Pulmonary artery endothelial cell (primary cell): Measurements from ENCODE around the gene POLR1E. TPM values are rescaled to one million over a fixed set of nuclear protein-coding genes. Genes with fewer than 3 reads are reported as not detected.
"Not testable (repeated sequence)": the region's sequence is repeated elsewhere in the genome, so short reads cannot be mapped to it uniquely, and the experiment has no call there.

ENCODE experiments used
- DNase-seq: peaks from one replicate; pipeline ENCODE4 v3.0.0-alpha.2; 2011; ENCODE audit warnings: low read depth, low spot score
- total RNA-seq: library from RNA; depleted of rRNA; stranded (reverse); fragments of >200 nt; gene quantifications from 2 replicates; pipeline ENCODE4 v1.2.3, GENCODE V29; 2014

The POLR1E gene
- total RNA-seq, 1 donor from 2014 or later, result 32.0 TPM

DNA sequence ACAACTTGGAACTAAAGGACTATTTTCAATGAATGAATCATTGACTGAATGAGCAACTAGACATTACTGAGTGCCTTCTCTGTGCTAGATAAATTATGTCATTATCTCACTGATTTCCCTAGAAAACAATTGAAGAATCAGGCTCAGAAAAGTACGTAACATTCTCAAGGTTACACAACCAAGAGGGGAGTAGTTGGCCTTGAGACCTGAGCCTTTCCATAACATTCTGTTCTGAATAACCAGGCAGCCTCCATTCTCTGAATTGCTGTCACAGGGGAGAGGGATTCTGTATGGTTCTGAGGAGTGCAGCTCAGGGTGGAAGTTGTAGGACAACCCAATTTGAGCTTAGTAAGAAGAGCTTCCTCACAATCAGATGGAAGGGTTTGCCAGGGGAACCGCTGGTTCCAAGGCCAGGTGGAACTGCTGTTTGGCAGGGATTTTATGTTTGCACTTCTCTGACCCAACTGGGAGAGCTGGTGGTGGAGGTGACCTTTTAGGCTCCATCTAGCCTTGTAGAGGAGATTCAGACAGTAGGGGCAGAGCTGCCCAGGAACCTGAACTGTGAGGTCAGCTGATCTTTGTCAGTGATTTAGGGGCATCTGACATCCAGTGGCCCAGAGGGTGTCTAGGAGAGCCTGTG, 16.3 kb downstream of the POLR1E start:
- DNase-seq, result no peak

DNA sequence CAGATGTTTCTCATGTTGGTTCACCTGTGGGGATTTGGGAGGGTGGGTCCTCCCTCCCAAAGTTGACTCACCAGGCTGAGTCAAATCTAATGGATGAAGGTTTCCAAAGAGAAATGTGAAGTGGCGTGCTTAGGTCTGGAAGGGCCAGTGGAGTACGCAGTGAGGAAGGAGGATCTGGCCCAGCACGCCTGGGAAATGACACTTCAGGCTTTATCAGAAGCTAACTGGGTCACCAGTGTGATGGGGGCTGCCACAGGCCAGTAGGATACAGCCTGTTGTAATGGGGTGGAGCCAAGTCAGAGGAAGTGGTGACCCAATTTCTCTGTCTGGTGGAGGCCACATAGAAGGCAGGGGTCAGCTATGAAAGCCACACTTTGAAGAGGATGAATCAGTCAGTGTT, 18.0 kb downstream of the POLR1E start:
- no peak for DNase-seq

DNA sequence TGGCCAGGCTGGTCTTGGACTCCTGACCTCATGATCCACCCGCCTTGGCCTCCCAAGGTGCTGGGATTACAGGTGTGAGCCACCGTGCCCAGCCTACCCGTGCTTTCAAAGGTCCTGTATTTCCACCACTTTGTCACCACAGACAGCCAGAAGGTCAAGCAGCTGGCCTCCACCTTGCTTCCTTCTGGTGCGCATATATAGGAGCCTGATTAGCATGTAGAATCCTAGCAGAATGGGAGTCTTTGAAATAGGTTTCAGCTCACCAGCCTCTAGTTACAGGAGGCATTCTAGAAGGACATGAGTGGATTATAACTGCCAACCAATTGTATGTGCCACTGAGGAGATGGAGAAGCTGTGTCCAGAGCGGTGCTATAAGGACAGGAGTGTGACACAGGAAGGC, 18.9 kb downstream of the POLR1E start:
- DNase-seq, result no peak

DNA sequence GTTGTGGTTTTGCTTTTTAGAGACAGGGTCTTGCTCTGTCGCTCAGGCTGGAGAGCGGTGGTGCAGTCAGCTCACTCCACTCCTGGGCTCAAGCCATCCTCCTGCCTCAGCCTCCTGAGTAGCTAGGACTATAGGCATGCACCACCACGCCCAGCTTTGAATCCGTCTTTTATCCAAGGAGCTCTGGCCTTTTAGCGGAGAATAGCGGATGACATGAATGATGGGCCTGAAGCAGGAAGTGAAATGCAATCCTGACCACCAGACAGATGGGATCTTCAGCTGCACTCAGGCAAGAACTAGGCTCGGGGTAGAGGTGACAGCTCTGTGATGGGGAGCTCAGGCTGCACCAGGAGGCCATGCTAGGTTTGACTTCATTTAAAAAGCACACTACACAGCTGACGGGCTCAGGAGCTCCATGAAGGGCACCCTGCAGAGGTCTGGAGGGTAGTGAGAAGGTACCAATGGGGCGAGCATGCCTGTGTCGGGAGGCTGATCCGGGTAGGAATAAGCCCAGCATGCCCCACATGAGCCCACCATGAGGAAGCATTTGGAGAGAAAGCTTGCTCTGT, 21.9 kb downstream of the POLR1E start:
- no peak for DNase-seq

DNA sequence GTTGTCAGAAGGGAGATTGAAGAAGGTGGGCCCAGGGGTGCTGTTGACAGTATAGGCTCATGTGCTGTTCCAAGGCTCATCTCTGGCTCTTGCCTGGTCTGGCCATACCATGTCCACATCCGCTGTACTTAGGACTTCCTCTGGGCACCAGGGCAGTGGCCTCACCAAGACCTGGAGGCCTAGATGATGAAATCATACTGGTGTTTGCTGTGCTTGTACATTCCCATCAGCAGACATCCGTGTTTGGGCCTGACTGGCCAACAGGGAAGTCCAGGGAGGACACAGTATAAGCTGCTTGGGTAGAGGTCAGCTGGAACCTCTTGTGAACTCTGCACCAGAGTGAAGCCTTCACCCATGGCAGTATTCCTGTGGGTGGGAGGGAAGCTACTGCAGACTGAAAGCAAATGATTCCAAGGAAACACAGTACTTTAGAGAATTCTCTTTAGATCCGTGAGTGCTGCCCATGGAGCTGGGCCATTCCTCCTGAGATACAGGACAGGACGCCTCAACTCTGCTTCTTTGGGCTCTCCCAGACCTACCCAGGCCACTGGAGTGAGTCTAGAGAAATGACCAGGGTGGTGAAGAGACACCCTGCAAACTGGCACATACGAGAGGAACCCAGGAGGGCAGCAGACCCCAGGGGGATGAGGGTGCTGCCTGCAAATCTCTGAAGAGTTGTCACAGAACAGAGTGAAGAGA, 22.5 kb downstream of the POLR1E start:
- no peak for DNase-seq

DNA sequence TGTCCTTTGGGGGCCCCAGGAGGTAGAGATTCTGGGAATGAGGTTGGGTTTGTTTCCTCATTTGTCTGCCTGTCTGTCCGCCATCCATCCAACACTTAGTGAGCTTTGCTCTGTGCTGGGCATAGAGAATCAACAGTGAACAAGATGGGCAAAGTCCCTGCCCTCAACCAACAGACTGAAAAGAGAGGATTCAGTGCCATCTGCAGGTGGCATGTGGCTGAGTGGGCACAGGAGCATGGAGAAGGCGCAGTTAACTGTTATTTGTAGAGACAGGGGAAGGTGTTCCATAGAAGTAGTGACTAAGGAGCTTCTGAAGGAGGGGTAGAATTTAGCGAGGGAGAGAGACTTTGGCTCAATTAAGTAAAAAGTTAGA, 23.1 kb downstream of the POLR1E start:
- DNase-seq, result no peak

DNA sequence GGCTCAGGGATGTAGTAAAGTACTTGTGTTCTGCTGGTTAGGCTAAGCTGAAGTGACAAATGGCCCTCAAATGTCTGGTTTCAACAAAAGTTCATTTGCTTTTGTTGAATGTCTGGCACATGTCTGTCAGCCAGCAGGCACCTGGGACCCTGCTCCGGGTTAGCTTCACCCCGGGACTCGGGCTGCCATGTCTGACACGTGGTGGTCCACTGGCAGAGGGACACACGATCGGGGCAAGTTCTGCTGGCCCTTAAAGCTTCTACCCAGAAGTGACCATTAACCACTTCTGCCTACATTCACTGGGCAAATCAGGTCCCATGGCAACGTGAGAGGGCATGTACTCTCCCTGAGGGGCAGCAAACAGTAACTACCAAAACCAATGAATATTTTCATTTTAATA, 23.8 kb downstream of the POLR1E start:
- no peak for DNase-seq

DNA sequence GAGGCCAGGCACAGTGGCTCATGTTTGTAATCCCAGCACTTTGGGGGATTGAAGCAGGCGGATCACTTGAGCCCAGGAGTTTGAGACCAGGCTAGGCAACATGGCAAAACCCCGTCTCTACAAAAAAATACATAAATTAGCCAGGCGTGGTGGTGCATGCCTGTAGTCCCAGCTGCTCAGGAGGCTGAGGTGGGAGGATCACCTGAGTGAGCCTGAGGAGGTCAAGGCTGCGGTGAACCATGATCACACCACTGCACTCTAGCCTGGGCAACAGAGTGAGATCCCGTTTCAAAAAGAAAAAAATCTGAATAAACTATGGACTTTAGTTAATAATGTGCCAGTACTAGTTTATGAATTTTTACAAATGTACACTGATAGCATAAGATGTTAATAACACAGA, 24.3 kb downstream of the POLR1E start:
- DNase-seq, result not testable (repeated sequence)

DNA sequence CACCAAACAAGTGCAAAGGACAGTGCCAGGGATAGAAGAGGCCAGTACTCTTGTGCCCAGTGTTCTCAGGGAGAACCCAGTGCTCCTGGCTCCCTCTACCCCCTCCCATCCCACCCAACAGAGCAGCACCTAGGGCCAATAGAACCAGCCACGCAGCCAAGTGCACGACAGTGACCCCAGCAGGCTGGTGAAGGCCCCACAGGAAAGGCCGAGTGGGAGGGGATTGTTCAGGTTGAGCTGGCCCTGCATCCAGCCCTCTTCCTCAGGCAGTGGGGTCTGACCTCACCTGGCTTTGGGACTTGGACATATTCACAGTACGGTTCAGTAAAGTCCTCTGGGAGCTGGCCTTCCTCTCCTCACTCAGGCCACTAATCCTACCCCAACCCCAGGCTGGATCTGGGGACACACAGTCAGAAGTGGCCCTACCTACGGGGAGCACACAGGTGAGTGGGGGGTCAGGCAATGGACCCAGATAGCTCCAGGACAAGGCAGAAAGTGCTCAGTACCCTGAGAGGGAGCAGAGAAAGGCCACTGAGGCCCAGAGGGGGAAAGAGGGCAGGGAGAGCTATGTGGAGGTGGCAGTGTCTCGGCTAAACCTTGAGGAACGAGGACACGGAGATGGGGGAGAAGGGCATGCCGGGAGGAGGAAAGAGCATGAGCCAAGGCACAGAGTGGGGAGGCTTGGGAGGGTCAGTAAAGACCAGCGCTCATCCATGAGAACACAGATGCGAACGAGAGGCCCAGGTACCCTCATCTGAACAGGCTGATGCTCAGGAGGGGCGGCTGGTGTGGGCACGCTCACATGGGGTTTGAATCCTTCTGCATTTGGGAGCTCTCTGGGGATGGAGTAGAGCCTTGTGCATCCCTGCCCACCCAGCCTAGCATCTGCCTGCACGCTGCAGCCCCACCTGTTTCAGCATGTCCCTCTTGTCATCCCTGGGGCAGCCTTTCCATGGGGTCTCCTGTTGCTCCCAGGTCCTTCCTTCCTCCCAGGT, 25.6 kb downstream of the POLR1E start:
- DNase-seq, result no peak

DNA sequence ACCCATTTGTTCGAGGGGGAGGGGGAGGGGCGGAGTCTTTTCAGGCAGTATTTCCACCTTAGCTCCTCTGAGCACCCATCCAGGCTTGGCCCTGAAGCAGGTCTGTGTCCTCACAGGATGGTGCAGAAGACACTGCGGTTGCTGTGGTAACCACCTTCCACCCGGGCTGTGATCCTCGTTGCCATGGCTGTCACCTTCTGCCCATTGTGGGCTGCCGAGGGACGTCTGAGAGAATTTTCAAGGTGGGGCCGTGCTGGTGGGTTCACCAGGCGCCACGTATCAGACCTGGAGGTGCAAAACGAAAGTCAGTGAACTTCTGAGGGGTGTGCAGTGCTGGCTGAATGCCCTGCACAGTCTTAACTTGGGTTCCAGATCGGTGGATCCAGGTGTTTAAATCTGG, 26.7 kb downstream of the POLR1E start:
- DNase-seq, result no peak

DNA sequence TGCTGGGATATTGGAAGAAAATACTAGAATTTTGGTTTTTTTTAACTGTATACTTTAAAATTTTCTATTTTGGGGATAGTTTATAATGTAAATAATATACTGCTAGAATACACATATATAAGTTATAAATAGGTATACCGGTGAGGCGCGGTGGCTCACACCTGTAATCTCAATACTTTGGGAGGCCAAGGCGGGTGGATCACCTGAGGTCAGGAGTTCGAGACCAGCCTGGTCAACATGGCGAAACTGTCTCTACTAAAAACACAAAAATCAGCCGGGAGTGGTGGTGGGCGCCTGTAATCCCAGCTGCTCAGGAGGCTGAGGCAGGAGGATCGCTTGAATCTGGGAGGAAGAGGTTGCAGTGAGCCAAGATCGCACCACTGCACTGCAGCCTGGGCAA, 28.7 kb downstream of the POLR1E start:
- not testable (repeated sequence) for DNase-seq

DNA sequence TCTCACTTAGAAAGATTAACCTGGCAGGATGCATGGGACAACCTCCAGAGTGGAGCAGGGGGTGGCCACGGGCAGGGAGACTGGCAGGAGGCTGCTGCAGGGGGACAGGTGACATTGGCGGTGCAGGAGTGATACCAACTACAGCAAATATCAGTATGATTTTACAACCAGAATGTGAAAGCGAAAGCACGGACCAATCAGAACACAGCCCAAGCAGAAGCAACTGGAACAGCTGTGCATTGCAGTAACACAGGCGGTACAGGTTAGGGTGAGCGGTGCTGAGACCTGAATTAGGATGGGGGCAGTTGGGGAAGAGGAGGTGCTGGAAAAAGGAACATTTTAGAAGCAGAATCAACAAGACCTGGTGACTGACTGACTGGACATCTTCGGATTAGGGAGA, 29.3 kb downstream of the POLR1E start:
- DNase-seq, result no peak

DNA sequence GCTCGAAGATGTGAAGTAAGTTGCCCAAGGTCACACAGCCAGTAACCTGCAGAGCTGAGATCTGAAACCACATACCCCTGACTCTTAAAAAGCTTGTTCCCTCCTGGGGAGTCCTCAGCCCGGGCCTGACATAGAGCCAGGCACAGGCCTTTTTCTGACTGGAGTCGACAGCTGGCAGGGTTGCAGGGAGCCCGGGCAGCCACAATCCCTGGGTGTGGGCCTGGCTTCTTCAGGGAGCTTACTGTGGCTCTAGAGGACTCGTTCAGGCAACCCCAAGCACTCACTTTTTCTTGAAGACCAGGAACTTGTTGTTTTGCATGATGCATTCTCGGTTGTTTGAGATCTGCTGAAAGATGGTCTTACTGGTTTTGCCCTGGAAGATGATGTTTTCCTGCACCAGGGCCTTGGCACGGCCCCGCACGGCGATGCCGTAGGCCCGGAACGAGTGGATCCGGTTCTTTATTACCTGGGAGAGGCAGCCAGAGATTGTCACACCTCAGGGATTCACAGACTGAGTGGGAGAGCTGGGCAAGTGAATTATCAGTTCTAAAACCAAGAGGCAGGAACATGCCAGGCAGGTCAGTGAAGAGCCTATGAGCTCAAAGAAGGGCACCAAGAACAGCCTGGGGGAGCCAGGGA, 30.0 kb downstream of the POLR1E start:
- no peak for DNase-seq

DNA sequence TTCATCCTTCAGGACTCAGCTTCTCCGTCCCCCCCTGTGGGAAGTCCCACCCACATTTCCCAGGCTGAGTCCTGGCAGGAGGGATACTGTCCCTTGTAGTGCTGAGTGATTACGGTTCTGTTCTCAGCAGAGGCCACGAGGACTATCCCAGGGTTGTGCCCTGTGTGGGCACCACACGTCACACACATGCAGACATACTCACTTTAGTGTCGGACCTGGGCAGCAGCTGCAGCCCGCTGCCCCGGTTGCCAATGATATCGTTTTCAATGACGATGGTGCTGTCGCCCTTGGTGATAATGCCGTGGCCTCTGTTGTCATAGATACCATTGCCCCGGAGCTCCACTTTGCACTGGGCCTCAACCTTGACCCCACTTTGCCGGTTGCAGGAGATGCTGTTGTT, 32.2 kb downstream of the POLR1E start:
- DNase-seq, result no peak

DNA sequence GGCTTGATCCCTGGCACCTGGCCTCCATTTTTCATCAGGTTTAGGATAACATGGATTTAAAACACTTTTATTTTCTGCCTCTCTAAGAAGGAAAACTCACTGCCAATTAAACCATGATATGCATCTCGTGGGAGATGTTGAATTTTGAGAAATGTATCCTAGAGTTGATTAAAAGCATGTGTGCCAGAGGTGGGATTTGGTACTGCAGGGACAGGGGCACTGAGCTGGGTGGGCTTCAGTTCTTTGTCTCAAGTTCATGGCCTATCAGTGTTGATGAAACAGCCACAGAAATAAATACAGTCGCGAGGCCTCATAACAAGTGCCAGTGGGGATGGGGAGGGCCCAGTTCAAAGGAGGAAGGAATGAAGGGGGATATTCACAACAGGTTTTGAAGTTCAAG, 34.9 kb downstream of the POLR1E start:
- no peak for DNase-seq

DNA sequence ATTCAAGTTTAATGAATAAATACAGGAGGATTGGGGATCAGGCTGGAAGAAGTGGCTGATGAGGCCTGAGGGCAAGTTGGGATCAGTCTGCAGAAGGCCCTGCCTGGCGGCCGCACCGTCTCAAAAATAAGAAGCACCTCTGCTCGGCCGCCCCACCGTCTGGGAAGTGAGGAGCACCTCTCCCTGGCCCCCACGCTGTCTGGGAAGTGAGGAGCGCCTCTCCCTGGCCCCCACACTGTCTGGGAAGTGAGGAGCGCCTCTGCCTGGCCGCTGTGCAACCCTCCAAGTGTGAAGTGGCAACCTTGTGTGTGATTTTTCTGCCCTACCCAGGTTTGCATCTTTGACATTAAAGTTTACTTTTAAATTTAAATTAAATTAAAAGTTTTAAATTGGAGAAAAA, 35.4 kb downstream of the POLR1E start:
- DNase-seq, result no peak

DNA sequence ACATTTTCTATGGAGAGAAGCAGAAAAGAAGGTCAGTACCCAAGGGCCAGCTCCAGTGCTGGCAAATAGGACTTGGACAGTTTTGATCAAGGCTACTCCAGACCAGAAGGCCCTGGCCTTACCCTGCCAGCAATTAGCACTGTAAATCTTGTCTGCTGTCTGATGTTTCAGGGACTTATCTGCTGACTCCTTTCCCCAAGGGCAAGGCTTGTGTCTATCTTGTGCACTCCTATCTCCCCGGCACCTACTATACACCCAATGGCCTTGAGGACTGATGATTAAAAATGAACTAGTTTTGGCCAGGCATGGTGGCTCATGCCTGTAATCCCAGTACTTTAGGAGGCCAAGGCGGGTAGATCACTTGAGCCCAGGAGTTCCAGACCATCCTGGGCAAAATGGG, 37.2 kb downstream of the POLR1E start:
- no peak for DNase-seq

DNA sequence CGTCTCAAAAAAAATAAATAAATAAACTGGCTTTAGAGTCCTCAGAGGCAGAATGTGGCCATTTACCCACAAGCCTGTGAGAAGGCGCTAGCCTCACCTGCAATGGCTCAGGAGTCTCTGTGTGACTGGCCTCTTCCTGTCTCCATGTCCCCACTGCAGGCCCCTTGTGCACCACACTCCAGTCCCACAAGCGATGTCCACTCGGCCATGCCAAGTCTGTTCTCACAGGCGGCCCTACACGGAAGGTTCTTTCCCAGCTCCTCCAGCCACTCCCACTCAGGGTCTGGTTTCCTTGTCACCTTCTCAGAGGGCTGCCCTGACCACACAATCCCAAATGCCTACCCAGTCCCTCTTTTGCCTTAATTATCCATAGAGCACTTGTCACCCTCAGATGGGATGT, 38.2 kb downstream of the POLR1E start:
- no peak for DNase-seq

DNA sequence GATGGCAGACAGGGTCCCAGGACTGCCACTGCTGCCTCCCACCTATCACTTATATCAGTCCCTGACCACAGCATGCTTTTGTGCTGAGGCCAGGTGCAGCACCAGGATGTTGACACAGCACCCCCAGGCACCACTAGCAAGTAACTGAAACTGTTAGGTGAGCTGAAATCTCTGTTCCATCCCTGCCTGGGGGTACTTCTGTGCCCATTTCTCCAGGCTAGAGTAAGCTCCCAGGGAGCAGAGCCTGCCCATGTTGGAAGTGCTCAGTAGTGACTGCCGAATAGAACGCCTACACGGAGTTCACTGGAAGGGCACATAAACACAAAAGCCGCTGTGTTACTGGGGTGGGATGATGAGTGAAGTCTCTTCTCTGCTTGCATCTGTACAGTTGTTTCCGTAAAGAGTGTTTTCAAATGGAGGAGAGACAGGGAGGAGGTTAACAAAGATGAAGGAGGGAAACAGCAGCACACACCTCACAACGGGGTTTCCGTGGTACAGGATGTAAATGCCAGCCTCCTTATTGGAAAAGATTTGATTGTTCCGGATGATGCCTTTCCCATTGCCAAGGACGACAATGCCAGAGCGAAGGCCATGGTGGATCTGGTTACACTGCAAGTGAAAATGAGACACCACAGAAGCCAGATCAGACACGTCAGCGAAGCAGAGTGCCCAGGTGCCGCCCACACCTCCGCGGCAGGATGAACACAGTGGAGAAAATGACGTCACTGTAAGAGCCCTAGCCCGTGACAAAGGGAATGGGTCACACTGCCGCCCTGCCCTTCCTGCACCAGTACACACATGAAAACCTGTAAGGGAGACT, 43.1 kb downstream of the POLR1E start:
- DNase-seq, result no peak

DNA sequence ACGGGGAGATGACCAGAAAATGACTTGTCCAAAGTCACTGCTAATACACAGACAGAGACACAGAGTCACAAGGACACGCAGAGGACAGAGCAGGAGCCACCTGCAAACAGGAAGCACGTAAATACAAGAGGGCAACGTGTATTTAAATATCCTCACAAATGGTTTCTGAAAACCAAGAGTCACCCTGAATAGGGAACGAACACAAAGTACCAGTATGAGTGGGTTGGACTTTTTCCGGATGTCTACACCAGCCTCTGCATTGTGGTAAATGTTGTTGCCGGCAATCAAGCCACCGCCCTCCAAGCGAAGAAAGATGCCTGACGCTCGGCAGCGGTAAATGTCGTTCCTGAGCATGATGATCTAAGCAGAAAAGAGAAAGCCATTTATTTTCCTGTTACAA, 46.0 kb downstream of the POLR1E start:
- no peak for DNase-seq

DNA sequence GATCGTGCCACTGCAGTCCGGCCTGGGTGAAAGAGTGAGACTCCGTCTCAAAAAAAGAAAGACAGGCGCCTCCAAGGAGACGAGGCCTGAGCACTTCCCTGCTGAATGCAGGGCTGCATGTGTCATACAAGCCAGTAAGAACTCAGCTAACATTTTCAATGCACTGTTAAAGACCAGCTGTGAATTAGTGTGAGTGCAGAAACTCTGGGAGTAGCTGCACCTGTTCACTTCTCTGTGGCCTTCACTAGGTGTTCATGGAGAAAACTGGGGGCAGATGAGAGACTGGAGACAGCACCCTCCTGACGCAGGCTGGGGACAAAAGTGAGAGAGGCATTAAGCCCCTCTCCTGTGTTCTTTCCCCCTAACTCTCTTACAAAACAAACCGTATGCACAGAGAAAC, 48.7 kb downstream of the POLR1E start:
- no peak for DNase-seq
